Activated CD4-positive, alpha-beta T cell treated with anti-CD3 and anti-CD28 coated beads, Interleukin-2, amount 50 U/mL, for 24 hours (primary cell): ENCODE data around the gene KLHL29.

ENCODE experiments used
- DNase-seq, 2 donors: peaks; one replicate each; pipeline ENCODE4 v3.0.0-alpha.2; 2020; ENCODE audit warnings: low read depth in 1 of 2, low spot score in 1 of 2

KLHL29 gene

GRCh38 chr2:23589220-23589647 lies 204.3 kb downstream of the KLHL29 start:
- DNase-seq, result no peak

DNA sequence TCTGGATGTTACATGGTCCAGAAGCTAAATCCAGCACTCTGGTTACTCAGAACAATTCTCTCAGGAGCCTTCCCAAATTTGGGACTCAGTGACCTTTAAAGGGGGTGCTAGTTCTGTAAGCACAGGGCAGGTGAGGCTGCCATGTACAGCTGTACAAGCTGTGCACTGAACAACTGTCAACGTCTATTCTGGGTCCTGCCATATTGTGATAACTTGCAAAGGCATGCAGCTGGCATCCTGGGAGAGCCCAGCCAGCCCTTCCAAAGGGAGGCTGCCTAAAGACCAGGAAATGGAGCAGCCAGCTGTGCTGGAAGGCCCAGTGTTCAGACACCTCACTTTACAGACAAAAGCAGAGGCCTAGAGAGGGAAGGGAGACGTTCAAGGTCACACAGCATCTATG lies 204.8 kb downstream of the KLHL29 start:
- no peak for DNase-seq

DNA sequence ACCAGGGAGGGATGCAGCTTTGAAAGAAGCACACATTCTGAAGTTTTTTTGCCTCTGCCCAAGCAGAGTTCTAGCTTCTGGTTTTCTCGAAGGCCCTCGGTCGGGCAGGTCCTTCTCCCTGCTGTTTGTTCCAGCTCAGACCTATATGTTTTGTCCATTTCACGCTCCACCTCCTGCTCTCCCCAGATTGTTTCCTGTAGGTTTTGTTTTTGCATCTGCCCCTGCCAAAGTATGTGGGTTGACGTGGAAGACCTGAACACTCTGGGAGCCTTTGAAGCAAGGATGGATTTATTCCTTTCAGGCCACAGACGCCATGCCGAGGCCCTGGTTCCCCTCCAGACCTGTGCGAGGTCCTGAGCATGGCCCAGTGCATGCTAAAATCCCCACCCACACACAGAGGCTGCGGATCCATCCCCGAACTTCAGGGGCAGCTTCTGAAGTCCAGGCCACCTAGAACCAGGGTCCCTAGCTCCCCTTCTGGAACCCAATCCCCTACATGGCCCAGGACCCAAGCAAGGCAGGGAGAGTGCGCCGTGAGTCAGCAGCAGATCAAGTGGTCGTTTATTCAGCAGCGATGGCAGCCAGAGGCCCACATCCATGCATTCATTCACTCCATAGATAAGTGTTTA lies 205.4 kb downstream of the KLHL29 start:
- DNase-seq, result no peak

GRCh38 chr2:23591111-23591510 lies 206.1 kb downstream of the KLHL29 start:
- DNase-seq, result no peak

DNA sequence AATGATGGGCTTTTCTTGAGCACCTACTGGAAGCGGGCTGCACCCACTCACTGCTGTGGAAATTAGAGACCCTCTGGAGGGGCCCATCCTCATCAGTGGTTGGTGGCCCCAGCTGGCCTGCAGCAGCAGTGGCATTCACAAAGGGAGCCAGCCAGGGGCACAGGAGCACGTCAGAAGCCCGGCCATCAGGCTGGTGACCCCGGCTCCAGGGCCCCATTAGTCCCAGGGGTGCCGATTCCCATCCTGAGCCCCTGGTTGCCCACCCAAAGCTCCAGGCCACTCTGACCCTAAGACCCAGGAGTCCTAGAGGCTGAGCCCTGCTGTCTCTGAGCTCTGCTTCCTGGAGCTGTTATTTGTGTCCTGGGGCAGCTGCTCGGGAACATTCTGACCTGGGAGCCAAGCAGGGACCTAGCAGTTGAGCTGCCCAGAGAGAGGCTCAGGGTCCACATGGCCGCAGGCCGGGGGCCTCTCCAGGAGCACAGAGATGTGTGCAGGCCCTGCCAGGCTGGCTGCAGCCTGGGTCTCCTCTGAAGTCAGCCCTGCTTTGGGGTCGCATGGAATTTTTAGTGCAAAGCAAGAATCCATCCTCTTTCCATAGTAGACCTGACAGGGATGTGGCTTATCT lies 207.2 kb downstream of the KLHL29 start:
- no peak for DNase-seq

DNA sequence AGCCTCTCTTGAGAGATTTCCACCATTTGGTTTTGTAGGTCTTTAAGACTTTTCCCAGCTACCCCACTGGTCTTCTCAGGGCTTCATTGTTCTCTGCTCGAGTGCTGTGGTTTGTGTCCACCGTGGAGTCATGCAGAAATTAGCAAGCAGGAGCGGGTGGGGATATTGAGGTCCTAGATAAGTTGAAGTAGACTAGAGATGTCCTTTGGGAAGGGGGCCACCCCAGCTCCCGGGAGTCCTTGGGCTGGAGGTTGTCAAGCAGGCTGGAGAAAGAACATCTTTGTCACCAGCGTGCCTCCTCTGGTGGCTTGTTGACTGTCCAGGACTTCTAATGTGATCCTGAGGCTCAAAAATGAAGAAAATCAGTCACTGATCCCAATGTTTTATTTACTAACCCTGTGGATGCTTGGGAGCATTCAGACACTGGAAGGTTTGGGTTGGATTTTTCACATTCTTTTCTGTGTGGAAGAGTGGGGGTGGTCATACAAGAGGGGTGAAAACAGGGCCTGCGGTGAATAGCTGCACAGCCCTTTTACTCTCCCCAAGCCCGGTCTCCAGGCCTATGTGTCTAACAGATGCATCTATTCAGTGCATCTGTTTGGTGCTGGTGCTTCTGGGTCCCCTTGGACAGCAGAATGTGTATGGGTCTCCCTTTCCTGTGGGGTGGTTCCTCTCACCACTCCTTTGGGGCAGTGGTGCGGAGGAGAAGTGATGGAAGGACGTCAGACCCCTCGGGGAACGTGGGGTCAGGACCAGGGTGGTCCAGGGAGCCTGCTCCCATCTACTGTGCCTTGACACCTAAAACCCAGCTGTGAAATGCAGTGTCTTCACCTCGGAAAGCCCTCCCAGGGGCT lies 208.1 kb downstream of the KLHL29 start:
- DNase-seq, result no peak

GRCh38 chr2:23593752-23594459 lies 208.9 kb downstream of the KLHL29 start:
- DNase-seq, result no peak

DNA sequence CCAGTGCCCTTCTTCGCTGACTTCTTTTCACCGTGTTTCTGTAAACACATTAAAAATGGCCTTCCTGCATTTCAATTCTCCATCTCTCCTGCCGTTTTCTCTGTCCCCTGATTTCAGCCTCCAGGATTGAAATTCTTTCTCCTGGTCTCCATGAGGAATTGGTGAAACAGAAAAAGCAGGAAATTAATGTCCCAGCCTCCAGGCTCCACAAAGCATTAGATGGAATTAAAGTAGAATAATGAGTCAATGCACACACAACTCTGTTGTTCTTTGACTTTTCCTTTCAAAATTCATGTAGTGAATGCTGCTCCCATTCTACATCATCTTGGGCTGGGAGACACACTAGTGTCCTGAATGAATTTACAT lies 209.5 kb downstream of the KLHL29 start:
- DNase-seq, result no peak

DNA sequence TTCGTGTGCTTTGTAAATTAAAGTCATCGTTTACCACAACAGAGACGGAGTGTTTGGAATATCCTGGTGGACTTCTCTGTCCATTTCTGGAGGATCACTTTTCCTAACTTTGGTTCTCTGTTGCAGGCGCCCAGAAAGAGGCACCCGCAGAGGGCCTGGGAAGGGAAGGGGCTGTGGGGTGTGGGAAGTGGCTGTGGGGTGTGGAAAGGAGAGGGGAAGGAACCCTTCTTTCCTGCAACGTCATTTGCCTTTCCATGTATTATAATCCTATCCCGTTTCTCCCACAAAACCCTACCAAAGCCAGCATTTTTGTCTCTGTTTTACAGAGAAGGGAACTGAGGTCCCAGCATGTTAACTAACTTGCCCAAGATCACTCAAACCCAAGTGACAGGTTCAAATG lies 210.0 kb downstream of the KLHL29 start:
- DNase-seq, result no peak

- no peak for DNase-seq
Measured at GRCh38 chr2:23595601-23596251, 210.7 kb downstream of the KLHL29 start.

- no peak for DNase-seq
Measured at GRCh38 chr2:23596316-23596885, 211.4 kb downstream of the KLHL29 start.

- no peak for DNase-seq
Measured at GRCh38 chr2:23597687-23598086, 212.7 kb downstream of the KLHL29 start.

DNA sequence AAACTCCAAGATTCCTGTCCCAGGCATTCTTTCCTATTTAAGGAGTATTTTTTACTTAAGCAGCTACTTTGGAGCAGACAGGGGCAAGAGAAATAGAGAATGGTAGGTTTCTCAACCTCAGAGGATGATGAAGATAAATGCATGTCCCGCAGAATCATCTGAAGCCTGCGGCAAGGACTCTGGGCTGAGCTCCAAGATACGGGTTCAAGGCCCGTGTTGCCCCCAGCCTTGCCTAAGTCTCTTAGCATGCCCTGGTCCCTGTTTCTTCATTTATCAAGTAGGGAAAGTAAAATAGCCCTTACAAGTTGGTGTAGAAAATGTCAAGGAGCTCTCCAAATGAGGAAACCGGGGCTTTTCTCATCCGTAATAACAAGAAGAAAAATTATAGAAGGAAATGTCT lies 214.0 kb downstream of the KLHL29 start:
- no peak for DNase-seq

DNA sequence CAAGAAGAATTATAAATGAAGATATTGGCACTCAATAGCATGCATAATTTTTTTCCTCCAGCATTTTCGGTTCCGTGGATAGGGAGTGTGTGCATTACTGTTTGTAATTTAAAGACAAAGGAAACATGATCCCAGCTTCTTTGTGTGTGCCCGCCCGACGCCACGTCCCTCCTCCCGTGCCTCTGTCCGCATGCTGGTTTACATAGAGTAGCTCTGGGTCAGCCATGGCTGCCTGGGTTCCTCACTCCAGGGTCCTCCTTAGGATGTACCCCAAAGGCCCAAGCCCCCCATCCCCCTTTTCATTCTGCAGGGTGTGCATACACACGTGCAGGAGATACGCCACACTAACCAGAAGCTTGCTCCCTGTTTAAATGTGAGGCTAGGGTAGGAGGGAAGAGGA lies 214.7 kb downstream of the KLHL29 start:
- no peak for DNase-seq

- no peak for DNase-seq
Measured at GRCh38 chr2:23600346-23600745, 215.4 kb downstream of the KLHL29 start.

GRCh38 chr2:23601301-23601965 lies 216.5 kb downstream of the KLHL29 start:
- DNase-seq, result no peak

GRCh38 chr2:23602116-23602515 lies 217.1 kb downstream of the KLHL29 start:
- DNase-seq, result no peak

GRCh38 chr2:23603156-23603555 lies 218.2 kb downstream of the KLHL29 start:
- DNase-seq, result no peak

GRCh38 chr2:23603581-23603980 lies 218.6 kb downstream of the KLHL29 start:
- DNase-seq, result no peak

DNA sequence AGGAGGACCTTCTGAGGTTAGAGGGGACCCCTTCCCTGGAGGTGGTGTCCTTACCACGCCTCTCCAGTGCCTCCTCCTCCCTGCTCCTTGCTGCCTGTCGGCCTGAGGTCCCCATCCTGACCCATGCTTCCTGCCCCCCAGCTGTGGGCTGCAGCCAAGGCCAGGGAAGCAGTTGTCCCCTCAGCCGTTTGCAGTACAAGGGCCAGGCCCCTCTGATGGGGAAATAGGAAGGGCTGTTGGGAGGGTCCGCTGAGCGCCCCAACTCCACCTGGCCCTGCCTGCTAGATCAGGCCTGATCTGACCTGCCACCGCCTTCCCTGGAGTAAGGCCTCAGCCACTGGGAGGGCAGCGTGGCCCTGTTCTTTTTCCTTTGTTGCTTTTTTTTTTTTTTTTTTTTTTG lies 219.8 kb downstream of the KLHL29 start:
- DNase-seq, result no peak
